Duodenal mucosa (tissue), 2 donors: ENCODE measurements around the gene KRT78.

ENCODE experiments used
- H3K27ac ChIP-seq: one replicate; pipeline ENCODE4 v1.7.0; 2013; ENCODE audit warnings: low read depth, low read length
- H3K27me3 ChIP-seq, 2 donors: one replicate each; pipeline ENCODE4 v1.7.0; 2013; ENCODE audit warnings: low read length in 2 of 2, control low read depth in 1 of 2; ENCODE audit not compliant: insufficient read depth in 2 of 2, control insufficient read depth in 1 of 2
- H3K36me3 ChIP-seq, 2 donors: one replicate each; pipeline ENCODE4 v1.7.0; 2013; ENCODE audit warnings: low read length in 2 of 2, control low read depth in 1 of 2; ENCODE audit not compliant: insufficient read depth in 2 of 2, control insufficient read depth in 1 of 2
- H3K4me1 ChIP-seq, 2 donors: one replicate each; pipeline ENCODE4 v1.7.0; 2013; ENCODE audit warnings: low read length in 2 of 2, control low read depth in 1 of 2; ENCODE audit not compliant: insufficient read depth in 2 of 2, control insufficient read depth in 1 of 2
- H3K4me3 ChIP-seq, 2 donors: one replicate each; pipeline ENCODE4 v1.7.0; 2013; ENCODE audit warnings: low read length in 2 of 2, low read depth in 1 of 2
- H3K9ac ChIP-seq, 2 donors: one replicate each; pipeline ENCODE4 v1.7.0; 2013; ENCODE audit warnings: low read length in 2 of 2, low read depth in 1 of 2
- H3K9me3 ChIP-seq, 2 donors: one replicate each; pipeline ENCODE4 v1.7.0; 2013; ENCODE audit warnings: low read length in 2 of 2, control low read depth in 1 of 2; ENCODE audit not compliant: control insufficient read depth in 1 of 2

Gene KRT78

GRCh38 chr12:52871291-52872039 lies 22.7 kb upstream of the KRT78 start:
- H3K4me1 ChIP-seq, result peaks cover 57 to 69% of the 10 kb centered on the region in 2 donors
- no peaks in the 10 kb centered on the region for H3K36me3 ChIP-seq
- no peaks in the 10 kb centered on the region for H3K27me3 ChIP-seq
- H3K9ac ChIP-seq, result peak overlapping the region; percentile 1 to 70
- H3K4me3 ChIP-seq, result no peak overlapping the region
- no peaks in the 10 kb centered on the region for H3K9me3 ChIP-seq
- no peak overlapping the region for H3K27ac ChIP-seq

DNA sequence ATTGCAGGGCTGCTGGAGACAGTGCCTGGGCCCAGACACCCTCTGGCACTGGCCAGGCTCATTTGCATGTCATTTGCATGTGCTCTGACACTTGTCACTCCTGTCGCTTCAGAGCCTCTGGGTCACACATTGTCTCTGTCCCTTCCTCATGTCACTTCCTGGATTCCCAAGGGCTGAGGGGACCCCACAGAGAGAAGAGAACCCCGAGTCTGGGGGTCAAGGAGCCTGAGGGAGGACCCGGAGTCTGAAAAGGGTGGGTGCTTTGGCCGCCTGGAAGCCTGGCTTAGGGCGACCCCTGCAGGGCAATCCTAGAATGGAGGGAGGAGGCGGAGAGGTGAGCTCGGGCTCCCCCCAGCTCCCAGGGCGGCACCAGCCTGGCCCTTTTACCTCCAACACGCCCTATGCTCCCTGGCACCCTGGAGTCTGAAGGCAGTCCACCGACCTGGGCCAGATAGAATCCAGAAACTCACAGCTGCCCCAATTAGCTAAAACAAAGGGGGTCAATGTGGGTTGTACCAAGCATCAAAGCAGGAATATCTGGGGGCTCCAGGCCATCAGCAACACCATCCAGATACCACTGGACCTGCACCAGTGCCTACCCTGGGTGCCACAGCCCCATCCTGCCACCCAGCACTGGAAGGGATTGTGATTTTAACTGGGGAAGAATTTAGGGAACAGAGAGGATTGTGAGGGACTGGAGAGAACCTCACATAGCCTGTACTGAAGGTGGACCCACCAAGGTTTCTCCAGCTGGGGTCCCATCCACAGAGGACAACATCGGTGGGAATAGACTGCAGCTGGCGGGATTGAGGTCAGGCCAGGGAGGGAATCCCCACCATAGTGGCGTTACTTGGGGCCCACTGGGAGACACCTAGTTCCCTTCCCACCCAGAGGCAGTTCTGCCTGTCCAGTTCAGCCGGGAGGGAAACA lies 21.8 kb upstream of the KRT78 start:
- peaks cover 52 to 63% of the 10 kb centered on the region in 2 donors for H3K4me1 ChIP-seq
- H3K9ac ChIP-seq, result peak overlapping the region; percentile 1 to 70
- no peaks in the 10 kb centered on the region for H3K27me3 ChIP-seq
- no peaks in the 10 kb centered on the region for H3K36me3 ChIP-seq
- H3K9me3 ChIP-seq, result no peaks in the 10 kb centered on the region
- peak overlapping the region; percentile 5 for H3K27ac ChIP-seq
- peak overlapping the region in 1 of 2 donors; percentile 42 for H3K4me3 ChIP-seq

DNA sequence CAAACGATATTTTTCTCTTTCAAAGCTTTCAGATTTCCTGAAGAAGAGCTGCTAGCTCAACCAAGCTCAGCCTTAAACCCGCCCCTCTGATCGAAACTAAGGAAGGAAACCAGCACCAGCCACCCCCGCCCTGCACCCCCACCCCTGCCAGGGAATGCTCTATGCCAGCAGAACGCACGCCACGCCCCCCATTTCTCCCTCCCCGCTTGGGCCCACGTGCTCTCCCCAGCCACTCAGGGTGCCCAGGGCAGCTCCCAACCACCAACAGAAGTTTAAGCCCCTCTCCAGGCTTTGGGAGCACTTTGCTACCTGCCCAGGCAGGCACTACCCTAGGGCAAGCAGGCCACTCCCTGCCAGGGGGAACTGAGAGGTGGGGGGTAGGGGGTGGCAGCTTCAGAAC lies 18.8 kb upstream of the KRT78 start:
- Histone ChIP-seq H3K4me3 (peak overlapping the region in 1 of 2 donors; percentile 17), H3K4me1 (peaks cover 29 to 37% of the 10 kb centered on the region in 2 donors), H3K27ac (no peak overlapping the region), H3K27me3 (no peaks in the 10 kb centered on the region), H3K36me3 (no peaks in the 10 kb centered on the region), H3K9me3 (no peaks in the 10 kb centered on the region), H3K9ac (peak overlapping the region in 1 of 2 donors; percentile 2)

DNA sequence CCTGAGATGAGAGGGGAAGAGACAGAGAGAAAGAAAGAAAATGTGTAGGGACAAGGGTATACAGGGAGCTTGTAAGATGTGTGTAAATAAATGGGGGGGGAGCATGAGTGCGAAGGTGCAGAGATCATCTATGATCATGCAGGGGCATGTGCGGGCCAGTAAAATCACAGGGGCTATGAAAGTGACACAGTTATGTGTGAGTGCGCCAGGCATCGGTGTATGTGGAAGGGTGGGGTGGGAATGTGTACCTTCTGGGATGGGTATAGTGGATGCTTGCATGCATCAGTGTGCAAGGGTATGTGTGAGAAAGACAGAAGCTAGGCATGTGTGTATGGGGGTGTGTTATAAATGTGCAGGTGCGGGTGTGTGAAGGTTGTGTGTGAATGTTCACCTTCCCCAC lies 18.4 kb upstream of the KRT78 start:
- Histone ChIP-seq H3K27me3 (no peaks in the 10 kb centered on the region), H3K36me3 (no peaks in the 10 kb centered on the region), H3K4me1 (peaks cover 25 to 32% of the 10 kb centered on the region in 2 donors), H3K9ac (no peak overlapping the region), H3K9me3 (no peaks in the 10 kb centered on the region), H3K4me3 (peak overlapping the region in 1 of 2 donors; percentile 17), H3K27ac (no peak overlapping the region)

- H3K9me3 ChIP-seq, result no peaks in the 10 kb centered on the region
- H3K27ac ChIP-seq, result no peak overlapping the region
- H3K4me3 ChIP-seq, result no peak overlapping the region
- H3K36me3 ChIP-seq, result no peaks in the 10 kb centered on the region
- H3K27me3 ChIP-seq, result no peaks in the 10 kb centered on the region
- H3K9ac ChIP-seq, result no peak overlapping the region
- H3K4me1 ChIP-seq, result peaks cover 14 to 16% of the 10 kb centered on the region in 2 donors
These were observed 16.5 kb upstream of the KRT78 start for GRCh38 chr12:52865090-52865944.

DNA sequence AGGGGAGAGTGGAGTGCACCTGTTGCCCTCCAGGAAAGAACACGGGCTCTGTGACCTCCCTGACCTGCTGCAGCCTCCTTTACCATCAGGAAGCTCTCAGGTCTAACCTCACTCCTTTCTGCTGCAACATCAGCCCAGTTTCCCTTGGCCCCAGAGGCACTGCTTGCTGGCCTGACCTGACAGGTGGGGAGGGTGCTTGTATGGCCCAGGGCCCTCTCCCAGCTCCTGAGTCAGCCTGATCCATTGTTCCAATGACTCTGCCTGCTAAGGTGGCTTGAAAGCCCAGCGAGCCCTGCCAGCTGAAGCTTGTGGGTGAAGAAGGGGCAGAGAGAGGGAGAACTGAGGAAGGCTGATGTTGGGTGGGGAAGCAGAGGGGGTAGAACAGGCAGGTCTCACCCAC lies 13.2 kb upstream of the KRT78 start:
- Histone ChIP-seq H3K36me3 (no peaks in the 10 kb centered on the region), H3K9me3 (no peaks in the 10 kb centered on the region), H3K4me1 (peaks cover 10 to 15% of the 10 kb centered on the region in 2 donors)

GRCh38 chr12:52861511-52861910 lies 12.7 kb upstream of the KRT78 start:
- H3K4me3 ChIP-seq, result no peak overlapping the region
- H3K9me3 ChIP-seq, result no peaks in the 10 kb centered on the region
- no peak overlapping the region for H3K27ac ChIP-seq
- H3K36me3 ChIP-seq, result no peaks in the 10 kb centered on the region
- no peaks in the 10 kb centered on the region for H3K27me3 ChIP-seq
- H3K4me1 ChIP-seq, result peaks cover 9 to 15% of the 10 kb centered on the region in 2 donors
- H3K9ac ChIP-seq, result no peak overlapping the region

More for the DNA sequence above, 13.2 kb upstream of the KRT78 start:
- H3K27me3 ChIP-seq, result no peaks in the 10 kb centered on the region
- H3K27ac ChIP-seq, result no peak overlapping the region
- no peak overlapping the region for H3K4me3 ChIP-seq
- H3K9ac ChIP-seq, result no peak overlapping the region

GRCh38 chr12:52860102-52860823 lies 11.5 kb upstream of the KRT78 start:
- Histone ChIP-seq H3K9ac (no peak overlapping the region), H3K27ac (no peak overlapping the region), H3K4me3 (no peak overlapping the region), H3K36me3 (no peaks in the 10 kb centered on the region), H3K27me3 (no peaks in the 10 kb centered on the region), H3K9me3 (no peaks in the 10 kb centered on the region), H3K4me1 (peaks cover 9 to 15% of the 10 kb centered on the region in 2 donors)

DNA sequence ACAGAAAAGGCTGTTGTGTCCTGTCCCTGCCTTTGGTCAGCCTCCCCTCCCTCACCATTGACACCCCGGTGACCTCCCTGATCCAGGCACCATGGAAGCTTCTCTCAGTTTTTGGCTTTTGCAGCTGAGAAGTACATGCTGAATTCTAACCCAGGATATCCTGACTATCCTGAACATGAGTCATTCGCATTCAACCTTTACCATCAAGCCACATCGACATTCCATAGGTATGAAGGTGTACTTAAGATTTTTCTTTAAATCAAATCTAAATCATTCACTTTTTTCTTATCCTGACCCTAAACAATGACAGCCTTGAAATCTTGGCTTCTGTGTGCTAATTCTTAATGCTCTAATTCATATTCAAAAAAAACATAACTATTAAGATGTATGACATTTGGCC lies 8.7 kb upstream of the KRT78 start:
- peaks cover 9 to 15% of the 10 kb centered on the region in 2 donors for H3K4me1 ChIP-seq
- H3K27me3 ChIP-seq, result no peaks in the 10 kb centered on the region
- H3K4me3 ChIP-seq, result no peak overlapping the region
- H3K9me3 ChIP-seq, result no peaks in the 10 kb centered on the region
- H3K9ac ChIP-seq, result no peak overlapping the region
- no peak overlapping the region for H3K27ac ChIP-seq
- no peaks in the 10 kb centered on the region for H3K36me3 ChIP-seq
